Measurements from ENCODE around the gene ANKH. TPM values are rescaled to one million over a fixed set of nuclear protein-coding genes. Genes with fewer than 3 reads are reported as not detected.

The ANKH gene
- total and polyA plus RNA-seq, 2 of the 13 experiments (the other 11 are each of a cell fraction or from before 2014, with no cell fraction given): 25.0 to 36.0 TPM

DNA sequence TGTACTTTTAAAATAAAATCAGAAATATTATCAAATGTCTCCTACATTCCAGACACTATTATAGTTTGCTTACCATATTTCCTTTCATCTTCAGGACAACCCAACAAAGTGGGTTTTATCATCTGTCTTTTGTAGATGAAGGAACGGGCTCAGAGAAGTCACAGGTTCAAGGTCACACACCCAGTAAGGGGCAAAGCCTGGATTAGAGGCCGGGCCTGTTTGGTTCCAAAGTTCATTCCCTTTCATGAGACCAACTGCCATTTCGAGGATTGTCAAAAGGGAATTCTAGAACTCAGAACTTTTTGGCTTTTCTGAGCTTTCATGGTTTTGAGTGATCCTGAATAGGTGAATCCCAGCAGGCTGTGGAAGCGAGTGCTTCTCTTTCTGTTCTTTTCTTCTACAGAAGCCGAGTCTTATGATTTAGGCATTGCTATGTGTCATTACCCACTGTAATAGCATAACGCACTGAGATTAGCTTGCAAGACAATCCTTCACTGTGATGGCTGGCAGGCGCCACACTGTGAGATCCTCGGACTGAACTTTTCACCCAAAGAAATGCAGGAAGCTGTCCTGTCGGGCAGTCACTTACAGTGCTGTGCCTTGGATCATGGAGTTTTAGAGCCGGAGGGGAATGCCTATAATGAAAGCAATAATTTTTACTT, 43.8 kb upstream of the ANKH start:
- WGBS (ENCODE audit: low lambda C conversion rate): 44% methylated on average over 10 of the region's 10 CpGs
- no peak overlapping the region for H3K4me3 ChIP-seq (replicated peaks in 1 of 3; ENCODE audit: insufficient read depth in 1 of 3, low read depth in 2 of 3, low read length in 3 of 3)
- H3K9me3 ChIP-seq (ENCODE audit: low read length): no peaks in the 10 kb centered on the region
- peak; percentile 76 for DNase-seq (ENCODE audit: low spot score)
- no peaks in the 10 kb centered on the region for H3K79me2 ChIP-seq (ENCODE audit: insufficient read depth, low read length)
- CTCF ChIA-PET (ENCODE audit: low intra/inter-chr PET ratio, low total read pairs): no interaction called here
- in situ Hi-C loops (cut with HindIII; ENCODE audit: extremely low pct_ligation_motif_present, low pct_unique_long_range_greater_than_20kb) (no loop called here), intact Hi-C loops (cut with micrococcal nuclease; ENCODE audit: unreplicated experiment) (no loop called here)
- ATAC-seq: peak; percentile 59
- no peak overlapping the region for H2AFZ ChIP-seq (ENCODE audit: low read length)
- peaks cover 28% of the 10 kb centered on the region for H3K4me1 ChIP-seq (ENCODE audit: insufficient read depth, low read length)
- no TSS peak for BruUV-seq (replicated peaks)
- peak overlapping the region; percentile 60 for H3K27ac ChIP-seq (ENCODE audit: extremely low read length, insufficient read depth, low read length)
- H3K27me3 ChIP-seq (ENCODE audit: control insufficient read depth in 1 of 2, insufficient read depth in 2 of 2, low read length in 2 of 2): peaks cover 0 to 1% of the 10 kb centered on the region in 2 experiments; a peak in 1 of 5 replicates
- peak overlapping the region; percentile 46 for H3K4me2 ChIP-seq (ENCODE audit: low read depth, low read length)
- FAIRE-seq: peak; percentile 77
- no peak overlapping the region for H3K9ac ChIP-seq (ENCODE audit: insufficient read depth, low read depth, low read length)
- POLR2A ChIA-PET: interaction anchor here (0.9 kb wide), 2 partner anchors 45 to 187 kb away, joined by 3 read pairs; no protein-coding TSS in a partner anchor
- H3K36me3 ChIP-seq (replicated peaks in 1 of 2; ENCODE audit: control insufficient read depth in 1 of 2, insufficient read depth in 2 of 2, low read length in 2 of 2): no peaks in the 10 kb centered on the region
- no peaks in the 10 kb centered on the region for H4K20me1 ChIP-seq (ENCODE audit: insufficient read depth, low read length)
- TF ChIP-seq NR2F1 (CRISPR knock-in tag; IDR thresholded peaks at IDR 0.05) (peak; percentile 78 to 88), NR2F2 (IDR thresholded peaks at IDR 0.05; ENCODE audit: borderline replicate concordance, low read depth) (peak; percentile 77), PAXIP1 (CRISPR knock-in tag; conservative IDR thresholded peaks at IDR 0.05) (peak; percentile 79), FOXJ3 (CRISPR knock-in tag; IDR thresholded peaks at IDR 0.05; ENCODE audit: borderline replicate concordance) (peak; percentile 38; the same call in 1 of the 2 replicates), BCLAF1 (IDR thresholded peaks at IDR 0.05) (no peak), ZMYM4 (CRISPR knock-in tag; IDR thresholded peaks at IDR 0.05) (peak; percentile 83), ZNF234 (CRISPR knock-in tag; conservative IDR thresholded peaks at IDR 0.05) (no peak), ZKSCAN8 (CRISPR knock-in tag; IDR thresholded peaks at IDR 0.05; ENCODE audit: borderline replicate concordance) (no peak), ZNF678 (CRISPR knock-in tag; IDR thresholded peaks at IDR 0.05) (no peak), SMAD3 (CRISPR knock-in tag; IDR thresholded peaks at IDR 0.05) (no peak), SAP130 (CRISPR knock-in tag; IDR thresholded peaks at IDR 0.05; ENCODE audit: low read depth) (peak; percentile 38; the same call in 1 of the 2 replicates), NFE2L1 (CRISPR knock-in tag; IDR thresholded peaks at IDR 0.05; ENCODE audit: borderline replicate concordance) (no peak), TSC22D2 (CRISPR knock-in tag; IDR thresholded peaks at IDR 0.05; ENCODE audit: borderline replicate concordance) (no peak), ZNF335 (CRISPR knock-in tag; IDR thresholded peaks at IDR 0.05) (no peak)
- TF ChIP-seq, protein P1, sequence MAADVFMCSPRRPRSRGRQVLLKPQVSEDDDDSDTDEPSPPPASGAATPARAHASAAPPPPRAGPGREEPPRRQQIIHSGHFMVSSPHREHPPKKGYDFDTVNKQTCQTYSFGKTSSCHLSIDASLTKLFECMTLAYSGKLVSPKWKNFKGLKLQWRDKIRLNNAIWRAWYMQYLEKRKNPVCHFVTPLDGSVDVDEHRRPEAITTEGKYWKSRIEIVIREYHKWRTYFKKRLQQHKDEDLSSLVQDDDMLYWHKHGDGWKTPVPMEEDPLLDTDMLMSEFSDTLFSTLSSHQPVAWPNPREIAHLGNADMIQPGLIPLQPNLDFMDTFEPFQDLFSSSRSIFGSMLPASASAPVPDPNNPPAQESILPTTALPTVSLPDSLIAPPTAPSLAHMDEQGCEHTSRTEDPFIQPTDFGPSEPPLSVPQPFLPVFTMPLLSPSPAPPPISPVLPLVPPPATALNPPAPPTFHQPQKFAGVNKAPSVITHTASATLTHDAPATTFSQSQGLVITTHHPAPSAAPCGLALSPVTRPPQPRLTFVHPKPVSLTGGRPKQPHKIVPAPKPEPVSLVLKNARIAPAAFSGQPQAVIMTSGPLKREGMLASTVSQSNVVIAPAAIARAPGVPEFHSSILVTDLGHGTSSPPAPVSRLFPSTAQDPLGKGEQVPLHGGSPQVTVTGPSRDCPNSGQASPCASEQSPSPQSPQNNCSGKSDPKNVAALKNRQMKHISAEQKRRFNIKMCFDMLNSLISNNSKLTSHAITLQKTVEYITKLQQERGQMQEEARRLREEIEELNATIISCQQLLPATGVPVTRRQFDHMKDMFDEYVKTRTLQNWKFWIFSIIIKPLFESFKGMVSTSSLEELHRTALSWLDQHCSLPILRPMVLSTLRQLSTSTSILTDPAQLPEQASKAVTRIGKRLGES (CRISPR knock-in tag; IDR thresholded peaks at IDR 0.05; ENCODE audit: borderline replicate concordance): peak; percentile 48; the same call in 1 of the 2 replicates
